Hindlimb muscle (tissue), 1 donor: ENCODE data around the gene CSNK1G1. TPM values are rescaled to one million over a fixed set of nuclear protein-coding genes. Genes with fewer than 3 reads are reported as not detected.

Source experiments
- DNase-seq: peaks from one replicate; pipeline ENCODE4 v3.0.0-alpha.2; 2013
- polyA plus RNA-seq: library from polyadenylated mRNA; unstranded; fragments of 120-200 nt; gene quantifications from one replicate; pipeline ENCODE4 v1.2.1, GENCODE V29; 2013; ENCODE audit not compliant: insufficient read length

CSNK1G1 gene
- polyA plus RNA-seq, 1 donor, result 10.9 TPM

DNA sequence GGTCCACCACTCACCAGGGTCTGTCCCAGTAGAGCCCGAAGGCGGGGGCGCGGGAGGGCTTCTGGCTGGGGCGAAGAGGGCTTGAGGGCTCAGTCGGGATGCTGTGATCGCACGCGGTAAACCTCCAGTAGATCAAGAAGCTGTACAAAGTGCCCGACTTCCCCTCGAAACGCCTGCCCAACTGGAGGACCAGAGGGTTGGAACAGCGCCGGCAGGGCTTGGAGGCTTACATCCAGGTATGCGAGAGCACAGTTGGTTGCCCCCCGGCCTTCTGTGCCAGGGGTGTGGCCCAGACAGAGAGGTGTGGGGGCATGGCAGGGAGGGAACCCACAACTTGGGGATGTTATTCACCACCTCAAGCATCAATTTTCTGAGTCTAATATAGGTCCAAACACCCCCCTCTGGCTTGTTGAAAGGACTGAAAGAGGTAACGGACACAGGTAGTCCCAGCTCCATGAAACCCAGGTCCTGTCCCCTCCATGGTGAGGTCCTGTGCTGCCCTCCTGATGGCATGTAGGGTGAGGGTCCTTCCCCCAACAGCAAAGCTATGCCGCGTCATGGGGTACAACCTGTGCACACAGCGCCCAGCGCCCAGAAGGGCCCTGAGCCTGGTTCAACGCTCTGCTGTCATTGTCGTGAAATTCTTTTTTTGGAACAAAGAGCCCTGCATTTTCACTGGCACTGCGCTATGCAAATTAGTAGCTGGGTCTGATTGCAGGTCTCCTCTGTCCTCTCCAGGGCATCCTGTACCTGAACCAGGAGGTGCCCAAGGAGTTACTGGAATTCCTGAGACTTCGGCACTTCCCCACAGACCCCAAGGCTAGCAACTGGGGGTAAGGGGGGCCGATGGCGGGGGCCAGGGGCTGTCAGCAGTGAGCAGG lies 203.2 kb downstream of the CSNK1G1 start:
- peak; percentile 15 for DNase-seq

DNA sequence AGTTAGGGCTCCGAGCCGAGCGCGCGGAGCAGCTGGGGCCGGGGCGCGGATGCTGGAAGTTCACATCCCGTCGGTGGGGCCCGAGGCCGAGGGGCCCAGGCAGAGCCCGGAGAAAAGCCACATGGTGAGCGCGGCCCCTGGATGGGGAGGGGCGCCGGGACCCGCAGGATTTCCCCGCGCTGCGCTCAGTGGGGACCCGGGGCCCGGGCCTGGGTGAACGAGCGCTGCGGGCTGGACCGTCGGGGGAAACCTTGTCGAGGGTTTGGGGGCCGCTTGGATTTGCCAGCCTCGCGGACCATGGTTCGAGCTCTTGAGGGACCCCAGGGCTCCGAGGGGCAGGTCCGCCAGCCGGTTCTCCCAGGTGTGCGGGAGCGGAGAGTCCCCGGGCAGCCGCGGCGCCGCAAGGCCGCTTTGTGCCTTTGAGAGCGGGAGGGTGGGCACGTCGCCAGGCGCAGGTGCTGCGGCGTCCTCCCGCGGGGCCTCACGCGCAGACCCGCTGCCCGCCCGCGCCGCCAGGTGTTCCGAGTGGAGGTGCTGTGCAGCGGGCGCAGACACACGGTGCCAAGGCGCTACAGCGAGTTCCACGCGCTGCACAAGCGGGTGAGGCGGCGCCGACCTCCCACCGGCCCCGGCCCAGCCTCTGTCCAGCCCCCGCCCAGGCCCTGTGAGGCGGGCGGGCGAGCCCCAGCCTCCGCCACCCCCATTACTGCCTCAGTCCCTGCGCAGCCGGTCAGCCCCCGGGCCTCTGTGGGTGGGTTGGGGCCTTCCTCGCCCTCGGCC lies 204.1 kb downstream of the CSNK1G1 start, which contains the start of gene SNX22:
Gene SNX22, plus strand, starts transcription at position 5 of the 780 bp plus-strand sequence. Its CDS starts 45 bp downstream, at position 50.
- peak; percentile 21 for DNase-seq

DNA sequence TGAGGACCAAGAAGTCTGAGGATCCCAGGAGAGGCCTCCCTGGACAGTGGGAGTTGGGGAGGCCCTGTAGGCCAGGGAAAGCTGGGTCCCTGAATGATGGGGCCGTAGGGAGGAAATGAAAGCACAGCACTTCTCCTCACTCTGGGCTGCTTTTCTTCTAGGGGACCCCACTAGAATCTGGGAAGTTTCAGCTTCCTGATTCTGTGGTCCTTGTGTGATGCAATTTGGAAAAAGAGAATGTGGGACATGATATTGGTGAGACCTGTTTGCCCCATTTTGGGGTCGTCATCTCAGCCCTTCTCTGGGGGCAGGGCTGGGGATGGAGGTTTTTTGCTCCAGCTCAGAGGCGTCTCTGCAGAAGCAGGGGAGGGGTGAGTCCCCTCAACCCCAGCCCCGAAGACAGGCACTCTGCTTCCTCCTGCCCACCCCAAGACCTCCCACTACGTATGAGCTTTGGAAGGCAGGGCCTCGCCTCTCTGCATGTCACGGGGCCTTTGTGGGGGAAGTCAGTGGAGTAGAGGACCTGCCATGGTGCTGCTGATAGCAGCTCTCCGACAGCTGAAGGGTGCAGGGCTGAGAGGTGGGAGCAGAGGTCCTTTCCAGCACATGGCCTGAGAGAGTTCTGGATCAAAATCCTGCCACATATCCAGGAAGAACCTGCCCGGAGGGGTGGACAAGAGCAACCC lies 205.9 kb downstream of the CSNK1G1 start:
- DNase-seq, result no peak

DNA sequence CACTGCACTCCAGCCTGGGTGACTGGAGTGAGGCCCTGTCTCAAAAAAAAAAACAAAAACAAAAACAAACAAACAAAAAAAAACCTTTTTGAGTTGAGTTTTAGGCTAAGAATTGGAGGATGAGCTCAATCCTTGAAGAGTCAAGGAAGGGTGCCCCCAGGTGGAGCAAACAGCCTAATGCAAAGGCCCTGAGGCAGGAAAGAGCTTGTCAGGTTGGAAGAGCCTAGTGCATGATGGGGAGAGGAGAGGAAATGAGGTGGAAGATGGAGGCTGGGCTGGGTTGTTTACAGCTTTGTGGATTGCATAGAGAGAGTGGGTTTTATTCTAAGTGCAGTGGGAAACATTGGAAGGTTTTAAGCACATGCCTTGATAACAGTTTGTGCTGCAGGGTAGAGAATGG lies 206.5 kb downstream of the CSNK1G1 start:
- no peak for DNase-seq

DNA sequence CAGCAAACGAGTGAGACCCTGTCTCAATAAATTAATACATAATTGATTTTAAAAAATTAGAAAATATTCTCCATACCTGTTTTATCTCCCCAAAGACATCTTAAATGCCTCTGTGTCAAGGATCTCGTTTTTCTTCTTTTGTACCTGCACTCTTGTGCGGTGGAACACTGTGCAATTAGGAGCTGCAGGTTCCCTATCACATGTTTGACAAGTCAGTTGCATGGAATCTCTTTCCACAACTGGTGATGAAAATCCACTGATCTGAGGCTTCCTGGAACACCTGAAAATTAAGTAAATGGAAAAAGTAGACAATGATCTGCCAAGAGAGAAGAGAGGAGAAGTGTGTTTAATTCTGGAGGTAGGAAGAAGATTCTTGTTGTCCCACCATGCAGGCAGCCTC lies 207.4 kb downstream of the CSNK1G1 start:
- no peak for DNase-seq

DNA sequence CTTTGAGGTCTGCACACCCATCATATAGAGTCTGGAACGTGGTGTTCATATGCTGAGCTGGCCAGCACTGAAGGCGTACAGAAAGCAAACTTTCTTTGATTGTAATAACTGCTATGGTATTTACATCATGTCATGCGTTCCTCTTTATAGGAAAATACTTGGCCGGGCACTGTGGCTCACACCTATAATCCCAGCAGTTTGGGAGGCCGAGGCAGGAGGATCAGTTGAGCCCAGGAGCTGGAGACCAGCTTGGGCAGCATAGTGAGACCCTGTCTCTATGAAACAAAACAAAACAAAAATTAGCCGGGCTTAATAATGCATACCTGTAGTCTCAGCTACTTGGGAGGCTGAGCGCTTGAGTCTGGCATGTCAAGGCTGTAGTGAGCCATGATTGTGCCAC lies 207.8 kb downstream of the CSNK1G1 start:
- DNase-seq, result no peak

DNA sequence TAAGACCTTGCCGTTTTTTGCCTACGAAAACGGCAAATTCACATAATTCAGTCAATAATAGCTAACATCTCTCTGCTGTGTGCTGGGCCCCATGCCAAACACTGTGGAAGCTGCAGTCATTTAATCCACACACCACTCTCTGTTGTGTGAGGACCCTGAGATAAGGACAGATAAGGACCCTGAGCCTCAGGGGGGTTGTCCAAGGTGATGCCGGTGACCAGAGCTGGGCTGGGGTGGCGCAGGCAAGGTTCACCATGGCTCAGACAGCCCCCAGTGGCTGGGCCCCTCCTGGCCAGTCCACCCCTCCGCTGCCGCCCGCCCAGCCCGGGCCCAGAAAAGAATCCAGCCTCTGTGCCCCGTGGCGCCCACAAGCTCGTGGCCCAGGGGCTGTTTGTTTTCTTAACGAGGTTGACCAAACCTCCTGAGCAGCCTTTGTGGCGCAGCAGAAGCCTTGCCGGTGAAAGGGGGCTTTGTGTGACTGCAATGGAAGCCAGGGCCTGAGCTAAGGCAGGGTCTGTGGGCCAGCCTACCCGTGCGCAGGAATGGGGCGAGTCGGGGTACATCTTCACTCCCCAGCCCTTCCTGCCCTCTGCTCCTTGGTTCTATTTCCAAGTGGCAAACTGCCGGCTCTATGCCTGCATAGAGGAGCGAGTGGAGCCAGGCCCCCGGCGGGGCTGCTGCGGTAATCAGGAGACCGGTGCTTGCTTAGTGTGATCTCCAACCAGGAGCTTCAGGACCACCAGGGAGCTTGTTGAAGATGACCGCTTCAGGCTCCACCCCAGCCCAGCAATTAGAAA lies 208.9 kb downstream of the CSNK1G1 start:
- DNase-seq, result no peak

DNA sequence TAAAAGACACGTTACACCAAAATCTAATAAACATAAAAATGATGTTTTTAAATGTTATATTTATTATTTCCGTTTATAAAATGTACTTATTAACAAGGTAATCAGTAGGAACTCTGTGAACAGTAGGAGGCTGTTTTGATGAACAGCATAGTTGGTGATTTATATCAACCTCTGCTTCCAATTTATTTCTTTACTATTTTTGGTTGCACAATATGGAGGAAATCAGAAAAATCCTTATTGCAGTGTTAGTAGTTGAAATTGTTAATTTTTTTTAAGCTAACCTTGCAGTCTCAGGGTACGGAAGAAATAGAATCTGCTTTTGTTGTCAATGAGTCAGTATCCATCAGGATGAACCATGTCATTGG lies 209.5 kb downstream of the CSNK1G1 start:
- no peak for DNase-seq

DNA sequence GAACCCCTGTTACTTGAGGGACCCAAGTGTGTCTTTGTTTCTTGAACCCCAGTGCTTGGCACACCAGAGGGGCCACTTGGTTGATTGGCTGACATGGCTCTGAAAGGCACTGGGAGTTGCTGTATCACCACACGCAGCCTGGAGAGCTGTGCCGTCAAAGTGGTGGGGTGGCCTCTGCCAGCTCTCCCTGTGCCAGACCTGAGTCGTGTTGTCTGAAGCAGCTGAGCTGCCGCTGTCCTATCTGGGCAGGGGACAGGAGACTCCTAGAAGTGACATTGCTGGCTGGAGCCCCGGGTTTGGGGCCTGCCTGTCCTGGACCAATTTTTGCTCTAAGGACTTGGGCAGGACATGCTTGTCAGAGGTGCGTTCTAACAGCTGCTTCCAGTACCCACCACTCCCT lies 209.9 kb downstream of the CSNK1G1 start:
- DNase-seq, result no peak

DNA sequence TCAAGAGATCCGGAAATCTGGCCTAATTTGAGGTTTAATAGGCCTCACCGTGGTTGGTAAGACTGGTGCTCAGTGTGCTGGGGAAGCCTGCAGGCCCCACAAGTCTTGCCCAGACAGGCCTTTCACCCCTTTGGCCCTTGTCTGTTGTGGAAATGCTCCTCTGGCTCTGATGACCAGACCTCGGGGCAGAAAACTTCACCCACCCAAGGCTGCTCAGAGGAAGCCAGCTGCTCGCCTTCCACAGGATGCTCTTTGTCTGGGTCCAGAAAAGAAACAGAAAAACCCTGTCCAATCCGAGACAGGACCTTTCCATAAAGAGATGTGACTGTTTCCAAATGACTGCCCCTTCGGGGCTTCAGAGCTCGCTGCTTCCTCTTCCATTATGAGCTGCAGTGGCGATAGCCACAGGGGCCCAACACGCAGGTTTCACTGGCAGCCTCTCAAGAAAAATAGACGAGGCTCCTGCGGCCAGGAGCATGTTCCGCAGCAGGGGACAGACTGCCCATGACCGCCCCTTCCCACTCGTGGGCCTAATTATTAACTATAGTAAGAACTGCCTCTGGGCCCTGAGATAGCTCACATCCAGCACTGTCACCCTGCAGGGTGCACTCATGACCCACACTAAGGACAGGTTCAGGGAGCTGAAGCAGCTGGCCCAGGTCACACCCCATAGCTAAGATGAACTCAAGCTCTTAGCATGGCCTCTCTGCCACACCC lies 211.2 kb downstream of the CSNK1G1 start:
- DNase-seq, result no peak

DNA sequence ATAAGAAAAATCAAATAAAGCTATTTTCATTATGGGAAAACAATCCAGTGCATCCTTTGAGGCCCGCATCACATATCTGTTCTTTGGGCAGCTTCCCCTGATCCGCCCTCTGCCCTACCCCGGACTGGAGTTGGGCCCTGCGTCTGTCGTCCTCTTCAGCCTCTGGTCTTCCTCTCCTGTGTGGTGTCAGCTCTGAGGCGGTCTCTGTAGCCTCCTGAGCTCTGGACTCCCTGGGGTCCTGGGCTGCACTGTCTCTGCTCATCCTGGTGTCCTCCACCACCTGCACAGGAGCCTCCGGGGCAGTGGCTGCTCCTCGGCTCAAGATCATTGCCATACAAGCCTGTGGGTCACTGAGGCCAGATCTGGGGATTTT lies 211.8 kb downstream of the CSNK1G1 start:
- no peak for DNase-seq

DNA sequence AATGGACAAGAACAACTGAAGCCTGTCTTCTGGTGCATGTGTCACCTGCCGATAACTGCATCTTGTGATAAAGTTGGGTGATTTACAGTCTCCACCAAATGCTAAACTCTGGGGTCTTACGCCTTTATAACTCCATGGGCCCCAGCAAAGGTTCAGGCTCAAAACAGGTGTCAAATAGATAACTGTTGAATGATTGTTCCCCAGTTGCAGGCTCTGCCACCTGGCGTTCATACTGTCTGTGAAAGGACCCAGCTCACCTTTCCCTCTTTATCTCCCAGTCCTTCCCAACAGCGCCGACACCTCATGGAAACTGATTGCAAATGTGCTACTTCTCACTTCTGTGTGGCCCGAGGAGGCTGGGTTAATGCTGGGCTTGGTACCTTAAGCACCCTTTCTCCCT lies 212.7 kb downstream of the CSNK1G1 start:
- DNase-seq, result no peak

DNA sequence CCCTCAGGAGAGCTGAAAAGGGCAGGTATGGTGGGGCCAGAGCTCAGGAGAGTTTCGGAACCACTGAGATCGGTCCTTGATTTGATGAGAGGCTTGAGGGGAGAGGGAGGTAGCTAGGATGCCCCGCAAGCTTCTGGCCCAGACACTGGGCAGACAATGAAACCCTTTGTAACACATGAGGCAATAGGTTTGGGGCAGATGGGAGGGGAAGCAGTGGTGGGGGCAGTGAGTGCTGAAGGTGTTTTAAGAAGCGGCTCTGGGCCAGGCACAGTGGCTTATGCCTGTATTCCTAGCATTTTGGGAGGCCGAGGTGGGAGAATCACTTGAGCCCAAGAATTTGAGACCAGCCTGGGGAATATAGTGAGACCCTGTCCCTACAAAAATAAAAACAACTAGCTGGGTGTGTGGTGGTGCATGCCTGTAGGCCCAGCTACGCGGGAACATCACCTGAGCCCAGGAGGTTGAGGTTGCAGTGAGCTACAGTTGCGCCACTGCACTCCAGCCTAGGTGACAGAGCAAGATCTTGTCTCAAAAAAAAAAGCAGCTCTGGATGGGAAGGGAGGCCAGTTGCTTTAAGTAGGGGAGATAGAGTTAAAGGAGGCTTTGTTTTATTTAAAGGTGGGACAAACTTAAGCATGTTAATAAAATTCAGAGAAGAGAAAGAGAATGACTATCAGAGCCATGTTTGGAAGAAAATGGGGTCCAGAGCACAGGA lies 214.0 kb downstream of the CSNK1G1 start:
- no peak for DNase-seq

DNA sequence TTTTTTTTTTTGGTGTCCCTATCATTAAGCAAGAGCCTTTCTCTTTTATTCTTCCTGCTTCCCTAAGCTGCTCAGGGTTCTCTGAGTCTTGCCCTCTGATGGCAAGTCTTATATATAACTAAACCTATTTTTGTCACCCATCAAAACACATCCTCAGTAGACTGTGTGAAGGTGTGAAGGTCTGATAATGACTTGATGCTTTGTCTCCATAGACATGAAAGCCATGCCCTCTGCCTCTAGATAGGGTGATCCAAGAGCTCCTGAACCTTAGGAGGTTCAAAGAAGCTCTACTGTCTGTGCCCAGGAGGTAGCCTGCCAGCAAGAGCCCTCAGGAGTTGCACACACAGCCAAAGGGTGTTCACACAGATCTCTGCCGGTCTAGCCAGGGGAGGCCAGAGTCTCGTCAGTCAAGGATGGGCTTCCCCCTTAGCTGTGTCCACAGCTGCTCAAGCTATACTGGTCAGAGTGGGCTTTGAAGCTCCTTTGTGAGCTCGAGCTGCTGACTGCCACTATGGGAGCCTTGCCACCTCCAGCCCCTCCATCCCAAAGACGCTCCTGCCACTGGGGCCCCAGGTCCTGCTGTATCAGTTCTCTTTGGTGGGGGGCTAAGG lies 217.5 kb downstream of the CSNK1G1 start:
- no peak for DNase-seq

DNA sequence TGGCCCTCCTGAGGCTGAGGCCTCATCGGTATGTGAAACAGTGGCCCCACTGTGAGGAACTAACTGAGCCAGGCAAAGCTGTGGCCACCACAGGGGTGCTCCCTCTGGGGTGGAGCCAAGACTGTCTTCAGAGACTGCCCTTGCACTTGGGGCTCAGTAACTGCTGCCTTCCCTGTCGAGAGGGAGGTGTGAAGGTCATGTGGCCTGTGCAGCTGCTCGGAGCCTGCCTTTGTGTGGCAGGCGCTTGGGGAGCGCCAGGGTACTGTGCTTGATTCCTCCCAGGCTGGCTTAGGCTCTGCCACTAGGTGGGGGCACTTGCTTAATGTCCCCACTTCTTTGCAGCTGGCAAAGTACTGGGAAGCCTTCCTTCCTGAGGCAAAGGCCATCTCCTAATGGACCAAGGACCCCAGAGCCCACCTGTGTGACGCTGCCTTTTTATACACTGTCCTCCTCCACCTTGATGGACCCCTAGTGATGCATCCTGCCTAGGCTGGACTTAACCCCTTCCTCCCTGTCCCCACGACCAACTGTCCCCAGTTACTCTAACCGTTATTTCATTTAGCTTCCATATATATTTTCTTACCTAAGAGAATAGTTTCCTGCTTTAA lies 218.6 kb downstream of the CSNK1G1 start:
- DNase-seq, result no peak

DNA sequence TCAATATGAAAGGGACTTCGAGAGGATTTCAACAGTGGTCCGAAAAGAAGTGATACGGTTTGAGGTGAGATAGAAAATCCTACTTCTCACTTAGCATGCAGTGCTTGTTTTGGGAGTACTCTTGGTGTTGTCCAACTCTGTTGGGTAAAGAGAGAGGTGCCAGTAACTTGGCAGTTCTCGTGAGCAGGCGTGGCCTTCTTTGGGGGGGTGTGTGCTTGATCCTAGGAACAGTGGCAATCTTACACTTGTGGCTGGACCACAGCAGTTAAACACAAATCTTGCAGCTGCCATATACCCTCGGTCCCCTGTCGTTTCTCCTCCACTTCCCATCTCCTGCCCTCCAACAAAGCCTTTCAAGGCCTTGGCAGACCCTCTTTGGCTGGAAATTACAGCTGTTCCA lies 219.6 kb downstream of the CSNK1G1 start:
- DNase-seq, result no peak

DNA sequence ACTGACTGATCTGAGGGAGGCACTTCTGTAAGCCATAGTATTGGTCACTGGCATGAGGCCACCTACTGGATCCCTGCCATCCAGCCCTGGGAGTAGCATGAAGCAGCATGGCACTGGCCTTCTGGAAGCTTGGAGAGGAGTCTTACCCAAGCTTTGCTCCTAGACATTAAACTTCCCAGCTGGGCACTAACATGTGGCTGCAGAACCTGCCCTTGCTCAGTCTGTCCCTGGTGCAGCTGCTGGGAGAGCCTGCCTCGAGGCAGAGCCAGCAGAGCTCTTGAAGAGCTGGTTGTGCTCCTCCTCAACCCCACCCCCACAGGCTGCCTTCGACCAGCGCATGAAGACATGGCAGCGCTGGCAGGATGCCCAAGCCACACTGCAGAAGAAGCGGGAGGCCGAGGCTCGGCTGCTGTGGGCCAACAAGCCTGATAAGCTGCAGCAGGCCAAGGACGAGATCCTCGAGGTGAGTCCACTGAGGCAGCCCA lies 221.6 kb downstream of the CSNK1G1 start:
- no peak for DNase-seq

DNA sequence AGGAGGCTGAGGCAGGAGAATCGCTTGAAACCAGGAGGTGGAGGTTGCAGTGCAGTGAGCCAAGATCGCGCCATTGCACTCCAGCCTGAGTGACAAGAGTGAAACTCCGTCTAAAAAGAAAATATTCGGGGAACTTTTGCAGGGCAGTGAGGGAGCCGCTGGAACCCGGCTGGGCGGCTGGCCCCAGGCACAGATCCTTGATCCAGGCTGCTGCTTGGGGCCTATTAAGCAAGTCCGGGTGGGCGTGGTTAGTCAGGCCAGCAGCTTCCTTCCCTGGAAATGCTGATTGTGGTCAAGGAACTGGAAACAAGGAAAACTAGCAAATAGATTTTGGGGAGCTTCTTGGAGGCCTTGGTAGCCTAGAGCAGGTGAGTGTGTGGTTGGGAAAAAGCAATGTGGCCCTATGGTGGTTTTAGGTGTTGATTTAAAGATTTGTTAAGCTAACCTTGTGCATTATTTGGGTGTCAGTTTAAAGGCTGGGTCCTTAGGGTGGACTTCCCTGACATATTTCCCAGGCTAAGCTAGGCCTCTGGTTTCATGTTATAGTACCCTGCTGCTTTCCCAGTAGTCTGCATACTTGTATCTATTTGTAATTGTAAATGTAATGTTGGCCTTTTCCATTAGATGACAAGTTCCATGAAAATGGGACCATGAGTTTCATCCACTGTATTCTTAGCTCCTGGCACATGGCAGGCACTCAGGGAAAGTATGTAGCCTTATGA lies 222.2 kb downstream of the CSNK1G1 start:
- DNase-seq, result no peak

DNA sequence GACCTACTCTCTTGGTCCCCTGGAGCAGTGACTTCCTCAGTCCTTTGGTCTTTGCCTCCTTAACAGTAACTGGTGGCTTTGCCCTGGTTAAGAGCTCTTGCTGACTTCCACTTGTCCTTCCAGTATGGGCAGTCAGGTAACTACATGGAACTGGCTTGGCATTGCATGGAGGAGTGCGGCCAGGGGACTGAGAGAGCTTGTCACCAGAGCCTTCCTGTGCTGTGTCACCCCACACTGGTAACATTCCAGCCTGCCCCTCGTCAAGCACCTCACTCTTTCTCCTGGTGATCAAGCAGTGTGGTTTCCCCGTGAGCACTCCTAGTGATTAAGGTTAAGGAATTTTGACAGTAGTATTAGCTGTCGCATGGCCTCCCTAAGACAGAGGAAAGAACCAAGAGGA lies 223.8 kb downstream of the CSNK1G1 start:
- no peak for DNase-seq
